GM18505 (cell line): ENCODE results near the gene ADORA2A.

Source experiments
- ATAC-seq: cut with Tn5 transposase; IDR thresholded peaks from one replicate; pipeline ENCODE4 v1.9.1; 2021; ENCODE audit not compliant: unreplicated experiment
- POLR2A ChIP-seq: IDR thresholded peaks from 4 replicates; pipeline ENCODE4 v1.6.1; 2011; ENCODE audit warnings: borderline replicate concordance; ENCODE audit not compliant: insufficient read depth, insufficient read length; ENCODE audit errors: extremely low read depth

ADORA2A gene

GRCh38 chr22:24434471-24435322 is 7.3 kb downstream of the ADORA2A start:
- ATAC-seq: peak; percentile 44
- no peak for TF ChIP-seq POLR2A

DNA sequence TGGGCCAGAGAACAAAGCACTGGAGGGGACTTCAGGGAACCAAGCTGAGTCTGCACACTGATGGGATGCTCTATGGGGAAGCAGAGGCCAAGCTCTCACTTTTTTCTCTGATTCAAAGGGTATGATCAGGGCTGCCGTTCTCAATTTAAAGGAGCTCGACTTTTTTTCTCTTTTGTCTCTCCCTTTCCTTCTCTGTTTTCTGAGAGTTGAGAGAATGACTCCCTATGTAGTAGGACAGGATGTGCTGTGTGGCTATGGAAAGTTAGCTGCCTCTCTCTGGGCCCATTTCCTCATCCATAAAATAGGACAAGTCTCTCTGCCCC is 7.9 kb downstream of the ADORA2A start:
- TF ChIP-seq POLR2A: no peak
- ATAC-seq: no peak

- no peak for ATAC-seq
- no peak for TF ChIP-seq POLR2A
Observed at GRCh38 chr22:24435861-24436371, 8.5 kb downstream of the ADORA2A start.

GRCh38 chr22:24436553-24436952 is 9.2 kb downstream of the ADORA2A start:
- ATAC-seq: no peak
- TF ChIP-seq POLR2A: no peak

DNA sequence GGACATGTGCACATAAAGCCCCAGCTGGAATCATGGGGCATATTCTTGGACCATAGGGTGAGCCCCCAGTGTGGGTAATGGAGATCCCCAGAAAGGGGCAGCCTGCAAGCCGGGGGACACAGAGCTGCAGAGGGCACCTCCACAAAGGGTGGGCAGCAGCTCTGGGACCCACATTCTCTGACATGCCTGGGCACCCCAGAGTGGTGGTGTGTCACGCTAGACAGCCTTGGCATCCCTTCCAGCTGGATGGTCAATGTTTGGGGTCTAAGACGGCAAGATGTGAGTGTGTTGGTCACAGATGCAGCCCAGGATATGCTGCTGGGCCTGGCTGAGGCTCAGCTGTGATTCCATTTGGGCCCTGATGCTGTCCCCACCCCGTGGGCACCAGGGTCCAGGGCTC is 9.7 kb downstream of the ADORA2A start:
- no peak for TF ChIP-seq POLR2A
- no peak for ATAC-seq

DNA sequence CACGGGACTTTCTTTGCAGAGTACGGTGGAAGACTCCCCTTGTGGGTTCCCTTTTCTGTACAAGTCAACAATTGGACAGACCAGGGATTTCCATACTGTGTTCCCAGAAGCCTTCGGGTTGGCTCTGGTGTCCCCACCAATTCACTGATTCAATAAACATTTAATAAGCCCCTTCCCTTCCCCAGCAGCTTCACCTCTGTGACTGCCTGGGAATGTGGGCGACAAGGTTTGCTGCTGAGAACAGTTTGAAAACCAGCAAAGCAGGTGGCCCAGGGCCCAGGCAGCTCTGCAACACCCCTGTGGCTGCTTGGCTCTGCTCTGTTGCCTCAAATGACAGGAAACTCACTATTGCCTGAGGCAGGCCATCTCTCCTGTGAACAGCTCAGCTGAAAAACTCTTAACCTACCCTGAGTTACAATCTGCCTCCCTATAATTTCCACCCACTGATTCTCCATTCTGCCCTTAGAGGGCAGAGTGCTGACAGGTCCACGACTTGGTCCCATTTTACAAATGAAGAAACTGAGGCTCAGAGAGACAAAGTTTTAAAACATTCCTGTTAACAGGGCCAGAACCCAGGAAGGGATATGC is 10.4 kb downstream of the ADORA2A start:
- ATAC-seq: peak; percentile 27
- no peak for TF ChIP-seq POLR2A

DNA sequence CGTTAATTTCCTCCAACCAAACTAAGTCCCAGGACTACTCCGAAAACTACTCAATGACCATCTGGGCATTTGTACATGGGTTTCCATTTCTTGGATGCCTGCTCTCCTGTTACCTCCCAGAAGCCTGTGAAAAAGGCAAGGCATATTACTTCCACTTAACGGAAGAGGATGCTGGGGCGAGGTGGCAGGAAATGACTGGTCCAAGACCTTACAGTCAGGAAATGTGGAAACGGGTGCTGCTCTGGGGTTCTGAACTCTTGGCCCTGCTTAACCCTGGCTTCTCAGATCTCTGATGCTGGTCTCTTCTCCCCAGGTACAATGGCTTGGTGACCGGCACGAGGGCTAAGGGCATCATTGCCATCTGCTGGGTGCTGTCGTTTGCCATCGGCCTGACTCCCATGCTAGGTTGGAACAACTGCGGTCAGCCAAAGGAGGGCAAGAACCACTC is 12.9 kb downstream of the ADORA2A start:
- no peak for ATAC-seq
- TF ChIP-seq POLR2A: no peak

GRCh38 chr22:24440718-24441405 is 13.5 kb downstream of the ADORA2A start:
- ATAC-seq: no peak
- TF ChIP-seq POLR2A: no peak

DNA sequence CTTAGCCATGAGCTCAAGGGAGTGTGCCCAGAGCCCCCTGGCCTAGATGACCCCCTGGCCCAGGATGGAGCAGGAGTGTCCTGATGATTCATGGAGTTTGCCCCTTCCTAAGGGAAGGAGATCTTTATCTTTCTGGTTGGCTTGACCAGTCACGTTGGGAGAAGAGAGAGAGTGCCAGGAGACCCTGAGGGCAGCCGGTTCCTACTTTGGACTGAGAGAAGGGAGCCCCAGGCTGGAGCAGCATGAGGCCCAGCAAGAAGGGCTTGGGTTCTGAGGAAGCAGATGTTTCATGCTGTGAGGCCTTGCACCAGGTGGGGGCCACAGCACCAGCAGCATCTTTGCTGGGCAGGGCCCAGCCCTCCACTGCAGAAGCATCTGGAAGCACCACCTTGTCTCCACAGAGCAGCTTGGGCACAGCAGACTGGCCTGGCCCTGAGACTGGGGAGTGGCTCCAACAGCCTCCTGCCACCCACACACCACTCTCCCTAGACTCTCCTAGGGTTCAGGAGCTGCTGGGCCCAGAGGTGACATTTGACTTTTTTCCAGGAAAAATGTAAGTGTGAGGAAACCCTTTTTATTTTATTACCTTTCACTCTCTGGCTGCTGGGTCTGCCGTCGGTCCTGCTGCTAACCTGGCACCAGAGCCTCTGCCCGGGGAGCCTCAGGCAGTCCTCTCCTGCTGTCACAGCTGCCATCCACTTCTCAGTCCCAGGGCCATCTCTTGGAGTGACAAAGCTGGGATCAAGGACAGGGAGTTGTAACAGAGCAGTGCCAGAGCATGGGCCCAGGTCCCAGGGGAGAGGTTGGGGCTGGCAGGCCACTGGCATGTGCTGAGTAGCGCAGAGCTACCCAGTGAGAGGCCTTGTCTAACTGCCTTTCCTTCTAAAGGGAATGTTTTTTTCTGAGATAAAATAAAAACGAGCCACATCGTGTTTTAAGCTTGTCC is 14.3 kb downstream of the ADORA2A start:
- no peak for ATAC-seq
- no peak for TF ChIP-seq POLR2A

- ATAC-seq: no peak
- no peak for TF ChIP-seq POLR2A
Observed at GRCh38 chr22:24442352-24442744, 14.9 kb downstream of the ADORA2A start.

DNA sequence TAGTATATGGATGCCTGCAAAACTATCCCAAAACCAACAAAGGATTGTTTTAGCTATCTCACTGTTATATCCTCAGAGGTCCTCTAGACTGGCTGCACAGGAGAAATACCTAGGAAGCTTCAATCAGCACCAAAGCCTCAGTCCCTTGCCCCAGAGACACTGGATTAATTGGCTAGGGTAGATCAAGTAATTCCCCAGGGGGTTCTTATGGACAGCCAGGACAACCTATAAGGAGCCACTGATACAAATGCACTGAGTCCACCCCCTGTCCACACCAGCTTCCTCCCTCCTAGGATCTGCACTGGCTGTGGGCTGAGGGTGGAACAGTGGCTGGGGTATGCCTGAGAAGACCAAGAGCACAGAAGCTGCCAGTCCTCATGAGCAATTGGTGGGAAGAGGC is 16.3 kb downstream of the ADORA2A start:
- no peak for TF ChIP-seq POLR2A
- ATAC-seq: no peak

DNA sequence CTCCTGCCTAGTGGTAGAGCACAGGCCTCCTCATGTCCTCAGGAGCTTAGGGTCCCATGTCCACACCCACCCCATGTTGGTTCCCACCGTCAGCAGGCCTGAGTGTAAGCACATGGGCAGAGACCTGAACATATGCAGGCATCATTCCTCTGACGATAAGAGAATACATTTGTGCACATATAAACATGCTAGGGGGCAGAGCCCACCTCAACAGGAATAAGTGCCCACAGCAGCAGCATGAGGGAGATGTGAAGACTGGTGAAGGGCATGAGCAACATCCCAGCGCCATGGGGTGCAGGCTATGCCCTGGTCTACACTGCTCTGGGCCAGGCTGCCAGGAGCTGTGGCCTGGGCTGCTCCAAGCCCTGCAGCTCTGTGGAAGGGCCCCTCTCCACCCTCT is 16.9 kb downstream of the ADORA2A start:
- no peak for ATAC-seq
- no peak for TF ChIP-seq POLR2A

GRCh38 chr22:24444729-24445466 is 17.5 kb downstream of the ADORA2A start:
- ATAC-seq: no peak
- no peak for TF ChIP-seq POLR2A
